ENCODE measurements around the gene CDIP1. TPM values are rescaled to one million over a fixed set of nuclear protein-coding genes. Genes with fewer than 3 reads are reported as not detected.

The CDIP1 gene
- total RNA-seq, 4 donors from 2014 or later: 23.8 to 34.2 (median 25.4) TPM

DNA sequence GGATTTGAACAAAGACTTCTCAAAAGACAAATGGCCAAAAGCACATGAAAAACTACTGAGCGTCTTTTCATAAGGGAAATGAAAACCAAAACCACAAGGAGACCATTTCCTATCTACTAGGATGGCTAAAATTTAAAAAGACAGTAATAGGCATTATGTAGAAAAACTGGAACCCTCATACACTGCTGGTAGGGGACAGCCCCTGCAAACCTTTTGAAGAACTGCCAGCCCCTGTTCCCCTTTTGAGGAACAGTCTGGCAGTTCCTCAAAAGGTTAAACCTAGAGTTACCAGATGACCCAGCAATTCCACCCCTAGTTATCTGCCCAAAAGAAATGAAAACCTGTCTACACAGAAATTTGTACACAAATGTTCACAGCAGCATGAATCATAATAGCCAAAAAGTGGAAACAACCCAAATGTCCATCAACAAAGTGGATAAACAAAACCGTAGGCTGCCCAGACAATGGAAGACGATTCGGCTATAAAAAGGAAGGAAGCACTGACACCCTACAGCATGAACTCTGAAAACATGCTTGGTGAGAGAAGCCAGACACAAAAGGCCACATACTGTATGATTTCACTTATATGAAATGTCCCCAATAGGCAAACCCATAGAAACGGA, 22.9 kb downstream of the CDIP1 start:
- in situ Hi-C loops (cut with MboI; ENCODE audit: low sequenced_read_pairs in 4 of 4) (loop anchor here in 1 of 4 donors (25.0 kb wide), 1 partner anchor 97 kb away; the partner anchor contains the start of genes MGRN1 and UBALD1), intact Hi-C loops (cut with DNase I; ENCODE audit: low total_unique reads) (no loop called here)
- Histone ChIP-seq H3K27me3 (no peaks in the 10 kb centered on the region), H3K9me3 (no peaks in the 10 kb centered on the region), H3K4me1 (peaks cover 11 to 48% of the 10 kb centered on the region in 2 donors), H3K4me3 (no peak overlapping the region), H3K27ac (peak overlapping the region in 3 of 4 donors; percentile 38 to 69 (median 46)), H3K36me3 (peaks cover 0 to 27% of the 10 kb centered on the region in 2 donors)
- TF ChIP-seq CTCF (IDR thresholded peaks at IDR 0.05 in 4 of 5, conservative IDR thresholded peaks at IDR 0.05 in 1 of 5) (no peak), POLR2A (IDR thresholded peaks at IDR 0.05) (no peak)
- DNase-seq (no peak), ATAC-seq (no peak)

DNA sequence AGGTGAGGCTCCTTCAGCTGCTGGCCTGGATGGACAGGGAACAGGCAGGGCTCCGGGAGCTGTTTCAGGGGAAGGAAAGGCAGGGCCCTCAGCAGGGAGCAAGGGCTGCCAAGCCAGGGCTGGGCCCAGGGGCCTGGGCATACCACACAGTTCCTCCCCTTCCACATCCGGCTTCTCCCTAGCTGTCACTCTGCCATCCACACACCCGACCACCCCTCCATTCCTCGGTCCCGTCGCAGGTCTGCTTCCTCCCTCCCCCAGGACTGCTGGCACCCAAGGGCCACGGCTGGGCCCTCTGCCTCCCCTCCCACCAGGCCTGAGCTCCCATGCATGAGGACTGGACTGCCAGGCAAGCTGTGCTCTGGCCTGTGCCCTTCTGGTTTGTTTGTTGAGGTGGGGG, 24.0 kb downstream of the CDIP1 start:
- H3K27ac ChIP-seq: peak overlapping the region; percentile 38 to 69 (median 48)
- peaks cover 11 to 38% of the 10 kb centered on the region in 2 donors for H3K4me1 ChIP-seq
- ATAC-seq: no peak
- no peak overlapping the region for H3K4me3 ChIP-seq
- H3K27me3 ChIP-seq: no peaks in the 10 kb centered on the region
- H3K36me3 ChIP-seq: peaks cover 0 to 38% of the 10 kb centered on the region in 2 donors
- no peaks in the 10 kb centered on the region for H3K9me3 ChIP-seq
- in situ Hi-C loops (cut with MboI; ENCODE audit: low sequenced_read_pairs in 4 of 4): loop anchor here in 1 of 4 donors (25.0 kb wide), 1 partner anchor 98 kb away; the partner anchor contains the start of genes MGRN1 and UBALD1
- no peak for TF ChIP-seq CTCF (IDR thresholded peaks at IDR 0.05 in 4 of 5, conservative IDR thresholded peaks at IDR 0.05 in 1 of 5)
- TF ChIP-seq POLR2A (IDR thresholded peaks at IDR 0.05): no peak
- no peak for DNase-seq
- intact Hi-C loops (cut with DNase I; ENCODE audit: low total_unique reads): no loop called here

DNA sequence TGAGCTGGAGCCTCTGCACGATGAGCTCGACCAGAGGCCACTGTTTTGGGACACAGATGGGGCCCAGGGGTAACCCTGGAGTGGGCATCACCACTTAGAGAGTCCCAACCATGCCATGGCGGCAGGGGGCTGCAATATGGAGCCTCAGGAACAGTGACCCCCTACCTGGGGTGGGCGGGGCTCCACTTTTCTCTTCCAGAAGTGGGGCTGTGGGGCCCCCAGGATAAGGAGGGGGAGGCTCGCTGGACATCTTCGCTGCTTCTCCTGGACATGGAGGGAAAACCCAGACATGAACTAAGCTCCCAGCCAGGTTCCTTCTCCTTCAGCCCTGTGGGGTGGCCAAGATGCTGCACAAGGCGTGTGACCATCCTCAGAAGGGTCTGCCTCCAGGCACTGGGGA, 24.7 kb downstream of the CDIP1 start:
- Histone ChIP-seq H3K27me3 (no peaks in the 10 kb centered on the region), H3K27ac (peak overlapping the region in 3 of 4 donors; percentile 38 to 69 (median 46)), H3K4me1 (peaks cover 6 to 36% of the 10 kb centered on the region in 2 donors), H3K36me3 (peaks cover 0 to 45% of the 10 kb centered on the region in 2 donors), H3K9me3 (no peaks in the 10 kb centered on the region), H3K4me3 (no peak overlapping the region)
- DNase-seq (no peak), ATAC-seq (no peak)
- intact Hi-C loops (cut with DNase I; ENCODE audit: low total_unique reads): no loop called here
- in situ Hi-C loops (cut with MboI; ENCODE audit: low sequenced_read_pairs in 4 of 4): loop anchor here in 1 of 4 donors (25.0 kb wide), 1 partner anchor 98 kb away; the partner anchor contains the start of genes MGRN1 and UBALD1
- no peak for TF ChIP-seq POLR2A (IDR thresholded peaks at IDR 0.05)
- TF ChIP-seq CTCF (IDR thresholded peaks at IDR 0.05 in 4 of 5, conservative IDR thresholded peaks at IDR 0.05 in 1 of 5): no peak

GRCh38 chr16:4513086-4513860, 25.3 kb downstream of the CDIP1 start:
- Histone ChIP-seq H3K36me3 (peaks cover 0 to 51% of the 10 kb centered on the region in 2 donors), H3K27me3 (no peaks in the 10 kb centered on the region), H3K4me1 (peaks cover 6 to 36% of the 10 kb centered on the region in 2 donors), H3K27ac (no peak overlapping the region), H3K9me3 (no peaks in the 10 kb centered on the region), H3K4me3 (no peak overlapping the region)
- DNase-seq (no peak), ATAC-seq (no peak)
- in situ Hi-C loops (cut with MboI; ENCODE audit: low sequenced_read_pairs in 4 of 4) (loop anchor here in 1 of 4 donors (25.0 kb wide), 1 partner anchor 99 kb away; the partner anchor contains the start of genes MGRN1 and UBALD1), intact Hi-C loops (cut with DNase I; ENCODE audit: low total_unique reads) (no loop called here)
- no peak for TF ChIP-seq POLR2A (IDR thresholded peaks at IDR 0.05)
- no peak for TF ChIP-seq CTCF (IDR thresholded peaks at IDR 0.05 in 4 of 5, conservative IDR thresholded peaks at IDR 0.05 in 1 of 5)
